Measurements from ENCODE around the gene POLD4.

The POLD4 gene

GRCh38 chr11:67317888-67318555 lies 35.3 kb downstream of the POLD4 start:
- no peak for DNase-seq (ENCODE audit: low read depth)
- peak overlapping the region; percentile 91 for H3K4me3 ChIP-seq (ENCODE audit: low read depth, low read length)
- TF ChIP-seq CTCF (IDR thresholded peaks at IDR 0.05; ENCODE audit: control insufficient read depth, extremely low read depth, insufficient read depth), result no peak

GRCh38 chr11:67317205-67317887 lies 36.0 kb downstream of the POLD4 start:
- peak; percentile 96 for TF ChIP-seq CTCF (IDR thresholded peaks at IDR 0.05; ENCODE audit: control insufficient read depth, extremely low read depth, insufficient read depth)
- peak overlapping the region; percentile 91 for H3K4me3 ChIP-seq (ENCODE audit: low read depth, low read length)
- peak; percentile 73 for DNase-seq (ENCODE audit: low read depth)

- no peak for DNase-seq (ENCODE audit: low read depth)
- peak overlapping the region; percentile 91 for H3K4me3 ChIP-seq (ENCODE audit: low read depth, low read length)
- TF ChIP-seq CTCF (IDR thresholded peaks at IDR 0.05; ENCODE audit: control insufficient read depth, extremely low read depth, insufficient read depth), result no peak
Observed at GRCh38 chr11:67316882-67317204, 36.5 kb downstream of the POLD4 start.

- H3K4me3 ChIP-seq (ENCODE audit: low read depth, low read length), result no peak overlapping the region
- TF ChIP-seq CTCF (IDR thresholded peaks at IDR 0.05; ENCODE audit: control insufficient read depth, extremely low read depth, insufficient read depth), result no peak
- no peak for DNase-seq (ENCODE audit: low read depth)
Observed at GRCh38 chr11:67315325-67315909, 37.9 kb downstream of the POLD4 start.

- H3K4me3 ChIP-seq (ENCODE audit: low read depth, low read length), result no peak overlapping the region
- DNase-seq (ENCODE audit: low read depth), result no peak
- no peak for TF ChIP-seq CTCF (IDR thresholded peaks at IDR 0.05; ENCODE audit: control insufficient read depth, extremely low read depth, insufficient read depth)
Observed at GRCh38 chr11:67314218-67314617, 39.1 kb downstream of the POLD4 start.

GRCh38 chr11:67313125-67313890 lies 40.0 kb downstream of the POLD4 start:
- no peak for TF ChIP-seq CTCF (IDR thresholded peaks at IDR 0.05; ENCODE audit: control insufficient read depth, extremely low read depth, insufficient read depth)
- H3K4me3 ChIP-seq (ENCODE audit: low read depth, low read length), result no peak overlapping the region
- DNase-seq (ENCODE audit: low read depth), result no peak

Measured in LNCaP clone FGC (cell line).